Activated B cell treated with CpG ODN at 0.5 μM for 24 hours (primary cell): ENCODE results near the gene TP53RK. TPM values are rescaled to one million over a fixed set of nuclear protein-coding genes. Genes with fewer than 3 reads are reported as not detected.

Source experiments
- ATAC-seq: fragments of 200-7000 bp; cut with Tn5 transposase; one replicate; pipeline ENCODE4 v1.10.0; 2021; ENCODE audit warnings: low read depth, mild to moderate bottlenecking, moderate library complexity
- CTCF ChIA-PET: fragments of 350-600 bp; sonication (Branson Sonifier 250); formaldehyde crosslinking; loops from one replicate; lab custom pipeline; 2021; ENCODE audit warnings: antibody characterized with exemption; lab: Charles Lee
- POLR2A ChIA-PET: fragments of 350-600 bp; sonication (Branson Sonifier 250); formaldehyde crosslinking; loops from one replicate; lab custom pipeline; 2021; ENCODE audit warnings: antibody characterized with exemption; lab: Charles Lee
- DNase-seq: peaks from one replicate; pipeline ENCODE4 v3.0.0; 2022
- H3K27ac Mint-ChIP-seq: one replicate; pipeline ENCODE4 v1.8.0; 2020; ENCODE audit warnings: mixed read lengths
- H3K27me3 Mint-ChIP-seq: one replicate; pipeline ENCODE4 v1.8.0; 2021; ENCODE audit warnings: mixed read lengths
- H3K36me3 Mint-ChIP-seq: one replicate; pipeline ENCODE4 v1.8.0; 2021; ENCODE audit warnings: low read depth, mixed read lengths
- H3K4me1 Mint-ChIP-seq: one replicate; pipeline ENCODE4 v1.8.0; 2021; ENCODE audit warnings: mixed read lengths
- H3K4me3 Mint-ChIP-seq: one replicate; pipeline ENCODE4 v1.8.0; 2020; ENCODE audit warnings: mild to moderate bottlenecking, mixed read lengths
- H3K9me3 Mint-ChIP-seq: one replicate; pipeline ENCODE4 v1.8.0; 2020; ENCODE audit warnings: mixed read lengths
- intact Hi-C: fragments of 100-400 bp; cut with micrococcal nuclease; formaldehyde crosslinking; loops from one replicate; pipeline ENCODE4 v1.15.1; 2024
- total RNA-seq: library from RNA; stranded (reverse); gene quantifications from 2 replicates; pipeline ENCODE4 v1.2.3, GENCODE V29; 2022
- TF ChIP-seq, protein P1 (sequence below): fragments of 200-600 bp; IDR thresholded peaks from one replicate; pipeline ENCODE4 v1.8.0; 2022; ENCODE audit warnings: antibody characterized with exemption, mild to moderate bottlenecking

TP53RK gene
- total RNA-seq, 1 donor from 2014 or later, result 18.8 TPM

DNA sequence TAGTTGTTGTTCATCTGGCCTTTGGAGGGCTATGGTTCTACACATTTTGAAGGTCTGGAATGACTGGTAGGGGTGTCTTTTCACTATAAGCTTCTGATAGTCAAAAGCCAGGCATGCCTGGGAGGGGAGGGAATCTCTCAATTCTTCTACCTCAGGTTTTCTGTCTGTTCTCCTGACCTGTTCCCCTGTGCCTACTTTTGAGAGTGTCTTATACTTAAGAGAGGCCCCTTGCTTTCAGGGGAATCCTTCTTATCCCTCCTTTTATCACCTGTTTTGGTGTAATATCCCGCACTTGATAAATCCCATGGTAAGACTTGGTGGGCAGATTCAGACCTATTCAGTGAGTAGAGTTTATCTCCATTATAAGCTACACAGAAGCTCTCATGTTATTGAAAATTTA is 27.6 kb downstream of the TP53RK start:
- no peaks in the 10 kb centered on the region for H3K4me1 Mint-ChIP-seq
- no peaks in the 10 kb centered on the region for H3K9me3 Mint-ChIP-seq
- H3K27me3 Mint-ChIP-seq, result peaks cover 5% of the 10 kb centered on the region
- no peak overlapping the region for H3K27ac Mint-ChIP-seq
- H3K4me3 Mint-ChIP-seq, result no peak overlapping the region
- CTCF ChIA-PET, result no interaction called here
- H3K36me3 Mint-ChIP-seq, result no peaks in the 10 kb centered on the region
- TF ChIP-seq, protein P1, sequence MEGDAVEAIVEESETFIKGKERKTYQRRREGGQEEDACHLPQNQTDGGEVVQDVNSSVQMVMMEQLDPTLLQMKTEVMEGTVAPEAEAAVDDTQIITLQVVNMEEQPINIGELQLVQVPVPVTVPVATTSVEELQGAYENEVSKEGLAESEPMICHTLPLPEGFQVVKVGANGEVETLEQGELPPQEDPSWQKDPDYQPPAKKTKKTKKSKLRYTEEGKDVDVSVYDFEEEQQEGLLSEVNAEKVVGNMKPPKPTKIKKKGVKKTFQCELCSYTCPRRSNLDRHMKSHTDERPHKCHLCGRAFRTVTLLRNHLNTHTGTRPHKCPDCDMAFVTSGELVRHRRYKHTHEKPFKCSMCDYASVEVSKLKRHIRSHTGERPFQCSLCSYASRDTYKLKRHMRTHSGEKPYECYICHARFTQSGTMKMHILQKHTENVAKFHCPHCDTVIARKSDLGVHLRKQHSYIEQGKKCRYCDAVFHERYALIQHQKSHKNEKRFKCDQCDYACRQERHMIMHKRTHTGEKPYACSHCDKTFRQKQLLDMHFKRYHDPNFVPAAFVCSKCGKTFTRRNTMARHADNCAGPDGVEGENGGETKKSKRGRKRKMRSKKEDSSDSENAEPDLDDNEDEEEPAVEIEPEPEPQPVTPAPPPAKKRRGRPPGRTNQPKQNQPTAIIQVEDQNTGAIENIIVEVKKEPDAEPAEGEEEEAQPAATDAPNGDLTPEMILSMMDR, result no peak
- intact Hi-C loops, result no loop called here
- ATAC-seq, result no peak
- POLR2A ChIA-PET, result no interaction called here
- no peak for DNase-seq

DNA sequence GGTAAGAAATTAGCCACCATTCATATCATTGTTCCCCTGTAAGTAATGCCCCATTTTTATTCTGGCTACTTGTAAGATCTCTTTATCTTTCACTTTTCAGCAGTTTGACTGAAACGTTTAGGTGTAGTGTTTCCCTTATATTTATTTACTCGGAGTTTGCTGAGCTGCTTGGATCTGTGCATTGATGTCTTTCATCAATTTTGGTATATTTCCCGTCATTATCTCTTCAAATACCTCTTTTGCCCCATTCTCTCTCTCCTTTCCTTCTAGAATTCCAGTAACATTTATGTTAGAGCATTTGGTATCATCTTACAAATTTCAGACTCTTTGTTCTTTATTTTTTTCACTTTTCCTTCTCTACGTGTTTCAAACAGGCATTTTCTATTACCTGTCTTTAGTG is 28.8 kb downstream of the TP53RK start:
- Mint-ChIP-seq H3K4me3 (no peak overlapping the region), H3K27ac (no peak overlapping the region), H3K36me3 (no peaks in the 10 kb centered on the region), H3K27me3 (peaks cover 5% of the 10 kb centered on the region), H3K9me3 (no peaks in the 10 kb centered on the region), H3K4me1 (no peaks in the 10 kb centered on the region)
- TF ChIP-seq, protein P1, result no peak
- intact Hi-C loops, result no loop called here
- DNase-seq (no peak), ATAC-seq (no peak)
- CTCF ChIA-PET, result no interaction called here
- POLR2A ChIA-PET, result no interaction called here

DNA sequence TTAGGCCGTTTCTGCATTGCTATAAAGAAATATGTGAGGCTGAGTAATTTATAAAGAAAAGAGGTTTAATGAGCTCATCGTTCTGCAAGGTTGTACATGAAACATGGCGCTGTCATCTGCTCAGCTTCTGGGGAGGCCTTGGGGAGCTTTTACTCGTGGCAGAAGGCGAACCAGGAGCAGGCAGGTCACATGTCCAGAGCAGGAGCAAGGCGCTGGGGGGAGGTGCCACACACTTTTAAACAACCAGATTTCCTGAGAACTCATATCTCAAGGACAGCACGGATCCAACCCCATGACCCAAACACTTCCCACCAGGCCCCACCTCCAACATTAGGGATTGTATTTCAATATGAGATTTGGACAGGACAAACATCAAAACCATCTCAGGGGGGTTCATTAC is 31.6 kb downstream of the TP53RK start:
- no peak for ATAC-seq
- H3K4me3 Mint-ChIP-seq, result no peak overlapping the region
- H3K9me3 Mint-ChIP-seq, result no peaks in the 10 kb centered on the region
- H3K27me3 Mint-ChIP-seq, result peaks cover 16% of the 10 kb centered on the region
- no peak overlapping the region for H3K27ac Mint-ChIP-seq
- H3K36me3 Mint-ChIP-seq, result no peaks in the 10 kb centered on the region
- ChIA-PET CTCF (no interaction called here), POLR2A (no interaction called here)
- H3K4me1 Mint-ChIP-seq, result no peaks in the 10 kb centered on the region
- TF ChIP-seq, protein P1, result no peak
- no peak for DNase-seq
- intact Hi-C loops, result no loop called here

DNA sequence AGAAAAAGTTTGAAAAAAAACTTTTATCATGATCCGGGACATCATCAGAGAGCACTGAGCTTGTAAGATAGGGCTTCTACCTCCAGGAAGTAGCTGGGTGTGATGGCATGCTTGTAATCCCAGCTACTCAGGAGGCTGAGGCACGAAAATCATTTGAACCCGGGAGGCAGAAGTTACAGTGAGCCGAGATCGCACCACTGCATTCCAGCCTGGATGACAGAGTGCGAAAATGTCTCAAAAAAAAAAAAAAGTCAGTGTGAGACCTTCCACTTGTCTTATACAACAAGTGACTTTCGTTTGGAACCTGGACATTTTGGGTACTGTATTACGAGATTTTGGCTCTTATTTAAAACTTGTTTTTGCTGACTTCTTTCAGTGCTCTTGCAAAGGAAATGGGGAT is 32.1 kb downstream of the TP53RK start:
- no peak overlapping the region for H3K27ac Mint-ChIP-seq
- ATAC-seq (no peak), DNase-seq (no peak)
- TF ChIP-seq, protein P1, result no peak
- intact Hi-C loops, result no loop called here
- ChIA-PET CTCF (no interaction called here), POLR2A (no interaction called here)
- no peaks in the 10 kb centered on the region for H3K4me1 Mint-ChIP-seq
- H3K27me3 Mint-ChIP-seq, result peaks cover 18% of the 10 kb centered on the region
- no peaks in the 10 kb centered on the region for H3K9me3 Mint-ChIP-seq
- no peak overlapping the region for H3K4me3 Mint-ChIP-seq
- no peaks in the 10 kb centered on the region for H3K36me3 Mint-ChIP-seq

DNA sequence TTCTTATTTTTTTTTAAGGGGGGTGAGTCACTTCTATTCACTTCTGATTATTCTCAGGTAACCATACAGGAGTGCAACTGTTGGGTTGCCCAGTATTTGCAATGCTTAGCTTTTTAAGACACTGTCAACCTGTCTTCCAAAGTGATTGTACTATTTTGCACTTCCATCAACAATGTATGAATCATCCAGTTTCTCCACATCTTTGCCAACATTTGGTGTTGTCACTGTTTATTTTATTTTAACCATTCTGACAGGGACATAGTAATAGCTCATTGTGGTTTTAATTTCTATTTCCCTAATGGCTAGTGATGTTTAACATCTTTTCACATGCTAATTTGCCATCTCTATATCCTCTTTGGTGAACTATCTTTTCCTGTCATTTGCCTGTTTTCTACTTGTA is 36.5 kb downstream of the TP53RK start:
- no peaks in the 10 kb centered on the region for H3K36me3 Mint-ChIP-seq
- H3K27me3 Mint-ChIP-seq, result peaks cover 34% of the 10 kb centered on the region
- TF ChIP-seq, protein P1, result no peak
- no peak overlapping the region for H3K4me3 Mint-ChIP-seq
- intact Hi-C loops, result no loop called here
- H3K4me1 Mint-ChIP-seq, result no peaks in the 10 kb centered on the region
- ATAC-seq, result no peak
- H3K9me3 Mint-ChIP-seq, result no peaks in the 10 kb centered on the region
- ChIA-PET CTCF (no interaction called here), POLR2A (no interaction called here)
- DNase-seq, result no peak
- no peak overlapping the region for H3K27ac Mint-ChIP-seq
